HepG2 (cell line): ENCODE measurements around the gene MADD. TPM values are rescaled to one million over a fixed set of nuclear protein-coding genes. Genes with fewer than 3 reads are reported as not detected.

Experiments used
- ATAC-seq: fragments of 200-7000 bp; cut with Tn5 transposase; 3 replicates; pipeline ENCODE4 v1.9.1; 2020; ENCODE audit warnings: mild to moderate bottlenecking, moderate library complexity
- BruUV-seq: library from RNA; stranded (reverse); fragments of 400-500 nt; replicated peaks from 2 replicates; lab custom pipeline; 2021; lab: Mats Ljungman, UMichigan
- CTCF ChIA-PET: fragments of 300-600 bp; formaldehyde crosslinking; extraction: SDS; loops from one replicate; lab custom pipeline; 2021; ENCODE audit warnings: low total read pairs, inconsistent platforms, low intra/inter-chr PET ratio; lab: Yijun Ruan, JAX
- POLR2A ChIA-PET: fragments of 350-600 bp; sonication (Branson Sonifier 250); formaldehyde crosslinking; loops from one replicate; lab custom pipeline; 2020; ENCODE audit warnings: antibody characterized with exemption, inconsistent platforms; lab: Yijun Ruan, JAX
- DNase-seq: peaks from one replicate; pipeline ENCODE4 v3.0.0-alpha.2; 2015; ENCODE audit warnings: low spot score
- FAIRE-seq: peaks from 3 replicates; lab custom pipeline; 2011; peaks lifted over from hg19 to GRCh38; lab: Jason Lieb, UNC
- H2AFZ ChIP-seq: one replicate; pipeline ENCODE4 v1.6.1; 2011; ENCODE audit warnings: low read length, inconsistent platforms
- H3K27ac ChIP-seq: fragments of 300-600 bp; 3 replicates; pipeline ENCODE4 v1.8.0; 2011; ENCODE audit warnings: mixed run types, mild to moderate bottlenecking, mixed read lengths, low read length, inconsistent platforms; ENCODE audit not compliant: insufficient read depth; ENCODE audit errors: extremely low read length
- H3K27me3 ChIP-seq, 2 experiments: fragments of 200-600 bp in 1 of 2; 2 replicates in 1 of 2; 3 replicates in 1 of 2; pipeline versions ENCODE4 v1.6.0 to v1.8.0; 2011; ENCODE audit warnings: low read length in 2 of 2, mild to moderate bottlenecking in 2 of 2, moderate library complexity in 2 of 2, inconsistent platforms in 1 of 2; ENCODE audit not compliant: insufficient read depth in 2 of 2, control insufficient read depth in 1 of 2
- H3K36me3 ChIP-seq, 2 experiments: fragments of 200-600 bp in 1 of 2; replicated peaks in 1 of 2; 2 replicates in 1 of 2; 3 replicates in 1 of 2; pipeline versions ENCODE4 v1.5.1 to v1.8.0; 2011; ENCODE audit warnings: low read length in 2 of 2, inconsistent platforms in 1 of 2; ENCODE audit not compliant: insufficient read depth in 2 of 2, control insufficient read depth in 1 of 2
- H3K4me1 ChIP-seq: 2 replicates; pipeline ENCODE4 v1.5.1; 2012; ENCODE audit warnings: low read length, inconsistent platforms; ENCODE audit not compliant: insufficient read depth
- H3K4me2 ChIP-seq: 2 replicates; pipeline ENCODE4 v1.6.0; 2011; ENCODE audit warnings: low read depth, low read length, inconsistent platforms
- H3K4me3 ChIP-seq, 3 experiments: fragments of 200-600 bp in 1 of 3; sonication (generic), shearing (Covaris generic) in 1 of 3; replicated peaks in 1 of 3; 2 replicates each; pipeline ENCODE4 v1.5.1; 2011 to 2016; ENCODE audit warnings: low read length in 3 of 3, inconsistent platforms in 2 of 3, low read depth in 2 of 3, mild to moderate bottlenecking in 2 of 3, control low read depth in 1 of 3, mixed read lengths in 1 of 3; ENCODE audit not compliant: insufficient read depth in 1 of 3
- H3K79me2 ChIP-seq: one replicate; pipeline ENCODE4 v1.6.1; 2011; ENCODE audit warnings: low read length, inconsistent platforms; ENCODE audit not compliant: insufficient read depth
- H3K9ac ChIP-seq: 2 replicates; pipeline ENCODE4 v1.6.0; 2011; ENCODE audit warnings: mild to moderate bottlenecking, low read depth, low read length, inconsistent platforms; ENCODE audit not compliant: insufficient read depth
- H3K9me3 ChIP-seq: 2 replicates; pipeline ENCODE4 v1.5.1; 2012; ENCODE audit warnings: mild to moderate bottlenecking, low read length
- H4K20me1 ChIP-seq: 2 replicates; pipeline ENCODE4 v1.6.0; 2011; ENCODE audit warnings: inconsistent platforms, mild to moderate bottlenecking, low read length, moderate library complexity; ENCODE audit not compliant: insufficient read depth
- CHD2 ChIP-seq: IDR thresholded peaks from 2 replicates; pipeline ENCODE4 v1.6.1; 2011; ENCODE audit warnings: low read depth, low read length, improper control_type of control experiment
- CREB1 ChIP-seq, 2 experiments: fragments of 450-650 bp in 1 of 2; IDR thresholded peaks; 2 replicates each; pipeline ENCODE4 v1.6.1; 2016 to 2017; ENCODE audit warnings: control low read depth in 1 of 2, mild to moderate bottlenecking in 1 of 2, missing compliant biosample characterization in 1 of 2, missing genetic modification characterization in 1 of 2
- GATA4 ChIP-seq: sonication (generic); IDR thresholded peaks from 2 replicates; pipeline ENCODE4 v1.6.1; 2016; ENCODE audit warnings: antibody characterized with exemption, low read depth, borderline replicate concordance
- SAP130 ChIP-seq: IDR thresholded peaks from 2 replicates; pipeline ENCODE4 v1.6.1; 2016; ENCODE audit warnings: low read depth
- ZNF720 ChIP-seq: sonication (generic); formaldehyde crosslinking; IDR thresholded peaks from 2 replicates; pipeline ENCODE4 v1.4.0; 2020; ENCODE audit warnings: missing genetic modification reagents
- ZZZ3 ChIP-seq: sonication (generic); formaldehyde crosslinking; IDR thresholded peaks from 2 replicates; pipeline ENCODE4 v1.4.0; 2020; ENCODE audit warnings: missing genetic modification reagents, mild to moderate bottlenecking, borderline replicate concordance
- WGBS: methylation state at CpG from one replicate; pipeline ENCODE4 v1.1.6; 2017; ENCODE audit warnings: low lambda C conversion rate; 5-methylcytosine and 5-hydroxymethylcytosine counted together
- in situ Hi-C: cut with HindIII; loops from 2 replicates; pipeline ENCODE4 v1.10.0; 2017; ENCODE audit warnings: low pct_unique_long_range_greater_than_20kb; ENCODE audit not compliant: extremely low pct_ligation_motif_present
- intact Hi-C: fragments of 100-400 bp; cut with micrococcal nuclease; formaldehyde crosslinking; loops from one replicate; pipeline ENCODE4 v1.10.0; 2022; ENCODE audit not compliant: unreplicated experiment
- polyA plus RNA-seq, 8 experiments: library from polyadenylated mRNA; depleted of rRNA in 3 of 8; stranded (reverse) in 7 of 8; unstranded in 1 of 8; fragments of >200 nt; fragmentation: Illumina TruSeq in 4 of 8; extraction: Trizol in 4 of 8; gene quantifications; 2 replicates each; pipeline versions ENCODE4 v1.2.1 to v1.2.3, GENCODE V29; 2011 to 2016; ENCODE audit warnings: low read depth in 4 of 8, missing spikeins in 1 of 8, mixed read lengths in 1 of 8; ENCODE audit not compliant: insufficient read depth in 1 of 8
- total RNA-seq, 5 experiments: library from RNA; depleted of rRNA; stranded (reverse); fragments of >200 nt; fragmentation: Illumina TruSeq; extraction: Trizol; gene quantifications; 2 replicates each; pipeline ENCODE4 v1.2.3, GENCODE V29; 2016; ENCODE audit warnings: low read depth in 1 of 5
- TF ChIP-seq, protein P1 (sequence below): sonication (generic); formaldehyde crosslinking; IDR thresholded peaks from 2 replicates; pipeline ENCODE4 v1.4.0; 2020; ENCODE audit warnings: low read depth, missing genetic modification reagents

Gene MADD
- total and polyA plus RNA-seq, 2 of the 13 experiments (the other 11 are each of a cell fraction or from before 2014, with no cell fraction given): 18.0 to 29.2 TPM

DNA sequence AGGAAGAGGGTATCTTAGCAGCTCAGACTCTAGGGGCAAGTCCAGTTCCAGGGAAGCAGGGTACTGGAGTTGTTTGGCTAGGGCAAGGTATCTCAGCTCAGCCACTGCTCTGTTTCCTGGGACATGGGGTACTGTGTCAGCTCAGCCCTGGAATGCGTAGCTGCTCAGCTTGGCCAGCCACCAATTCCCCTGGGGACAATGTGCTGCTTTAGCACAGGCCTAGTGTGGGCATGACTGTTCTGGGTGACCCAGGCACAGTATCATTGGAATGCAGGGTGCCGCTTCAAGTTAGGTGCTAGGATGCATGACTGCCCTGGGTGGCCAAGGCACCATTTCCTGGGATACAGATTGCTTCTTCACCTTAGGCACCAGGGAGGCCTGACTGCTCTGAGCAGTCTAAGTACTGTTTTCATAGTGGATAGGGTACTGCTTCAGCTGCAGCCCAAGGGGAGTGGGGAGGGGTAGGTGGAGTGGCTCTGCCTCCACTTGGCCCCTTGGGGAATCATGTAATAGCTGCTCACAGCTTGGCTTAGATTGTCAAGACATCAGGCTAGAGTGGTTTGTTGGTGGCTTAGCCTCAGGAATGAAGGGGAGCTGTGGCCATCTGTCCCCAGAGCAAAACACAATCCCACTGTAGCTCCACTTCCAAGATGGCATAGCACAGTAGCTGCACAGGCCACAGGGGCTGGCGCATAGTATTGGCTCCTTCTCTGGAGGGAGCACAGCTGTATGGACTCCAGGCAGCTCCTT, 36.0 kb downstream of the MADD start:
- ATAC-seq (no peak), DNase-seq (no peak), FAIRE-seq (no peak)
- TF ChIP-seq ZNF720 (CRISPR knock-in tag): no peak
- Histone ChIP-seq H3K4me1 (no peaks in the 10 kb centered on the region), H3K4me2 (no peak overlapping the region), H3K79me2 (no peaks in the 10 kb centered on the region), H3K27ac (no peak overlapping the region), H3K9ac (no peak overlapping the region), H3K27me3 (no peaks in the 10 kb centered on the region), H3K36me3 (peaks cover 23 to 71% of the 10 kb centered on the region in 2 experiments), H3K9me3 (peaks cover 5% of the 10 kb centered on the region), H2AFZ (no peak overlapping the region), H4K20me1 (no peaks in the 10 kb centered on the region), H3K4me3 (no peak overlapping the region)
- CTCF ChIA-PET: no interaction called here
- 100% methylated on average over 2 of the region's 3 CpGs for WGBS
- intact Hi-C loops (no loop called here), in situ Hi-C loops (no loop called here)
- POLR2A ChIA-PET: no interaction called here
- no TSS peak for BruUV-seq

DNA sequence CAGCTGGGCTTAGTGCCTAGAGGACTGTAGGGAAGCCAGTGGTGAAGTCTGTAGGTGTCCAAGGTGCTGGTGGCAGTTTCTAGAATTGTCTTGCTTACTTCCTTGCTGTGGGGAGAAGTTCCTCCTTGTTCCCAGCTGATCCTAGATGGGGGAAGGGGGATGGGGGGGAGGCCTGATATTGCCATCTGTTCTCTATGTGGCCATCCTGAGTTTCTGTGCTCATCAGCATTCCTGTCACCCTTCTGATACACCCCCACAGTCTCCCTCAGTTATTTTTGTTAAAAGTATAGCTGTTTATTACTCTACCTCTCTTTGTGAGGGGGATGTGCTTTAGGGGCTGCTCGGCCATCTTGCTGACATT, 36.5 kb downstream of the MADD start:
- Histone ChIP-seq H3K4me2 (no peak overlapping the region), H3K79me2 (no peaks in the 10 kb centered on the region), H3K27me3 (no peaks in the 10 kb centered on the region), H3K4me1 (no peaks in the 10 kb centered on the region), H3K36me3 (peaks cover 28 to 75% of the 10 kb centered on the region in 2 experiments), H3K4me3 (no peak overlapping the region), H2AFZ (no peak overlapping the region), H3K27ac (no peak overlapping the region), H3K9ac (no peak overlapping the region), H3K9me3 (peaks cover 5% of the 10 kb centered on the region), H4K20me1 (no peaks in the 10 kb centered on the region)
- intact Hi-C loops (no loop called here), in situ Hi-C loops (no loop called here)
- 88% methylated on average over 1 of the region's 1 CpG for WGBS
- ATAC-seq: no peak
- ChIA-PET CTCF (no interaction called here), POLR2A (no interaction called here)
- DNase-seq: no peak
- TF ChIP-seq GATA4 (no peak), CHD2 (no peak), ZZZ3 (CRISPR knock-in tag) (no peak), SAP130 (CRISPR knock-in tag) (no peak), CREB1 (IDR thresholded peaks at IDR 0.05) (no peak), CREB1 (CRISPR knock-in tag; IDR thresholded peaks at IDR 0.05) (no peak)
- TF ChIP-seq, protein P1, sequence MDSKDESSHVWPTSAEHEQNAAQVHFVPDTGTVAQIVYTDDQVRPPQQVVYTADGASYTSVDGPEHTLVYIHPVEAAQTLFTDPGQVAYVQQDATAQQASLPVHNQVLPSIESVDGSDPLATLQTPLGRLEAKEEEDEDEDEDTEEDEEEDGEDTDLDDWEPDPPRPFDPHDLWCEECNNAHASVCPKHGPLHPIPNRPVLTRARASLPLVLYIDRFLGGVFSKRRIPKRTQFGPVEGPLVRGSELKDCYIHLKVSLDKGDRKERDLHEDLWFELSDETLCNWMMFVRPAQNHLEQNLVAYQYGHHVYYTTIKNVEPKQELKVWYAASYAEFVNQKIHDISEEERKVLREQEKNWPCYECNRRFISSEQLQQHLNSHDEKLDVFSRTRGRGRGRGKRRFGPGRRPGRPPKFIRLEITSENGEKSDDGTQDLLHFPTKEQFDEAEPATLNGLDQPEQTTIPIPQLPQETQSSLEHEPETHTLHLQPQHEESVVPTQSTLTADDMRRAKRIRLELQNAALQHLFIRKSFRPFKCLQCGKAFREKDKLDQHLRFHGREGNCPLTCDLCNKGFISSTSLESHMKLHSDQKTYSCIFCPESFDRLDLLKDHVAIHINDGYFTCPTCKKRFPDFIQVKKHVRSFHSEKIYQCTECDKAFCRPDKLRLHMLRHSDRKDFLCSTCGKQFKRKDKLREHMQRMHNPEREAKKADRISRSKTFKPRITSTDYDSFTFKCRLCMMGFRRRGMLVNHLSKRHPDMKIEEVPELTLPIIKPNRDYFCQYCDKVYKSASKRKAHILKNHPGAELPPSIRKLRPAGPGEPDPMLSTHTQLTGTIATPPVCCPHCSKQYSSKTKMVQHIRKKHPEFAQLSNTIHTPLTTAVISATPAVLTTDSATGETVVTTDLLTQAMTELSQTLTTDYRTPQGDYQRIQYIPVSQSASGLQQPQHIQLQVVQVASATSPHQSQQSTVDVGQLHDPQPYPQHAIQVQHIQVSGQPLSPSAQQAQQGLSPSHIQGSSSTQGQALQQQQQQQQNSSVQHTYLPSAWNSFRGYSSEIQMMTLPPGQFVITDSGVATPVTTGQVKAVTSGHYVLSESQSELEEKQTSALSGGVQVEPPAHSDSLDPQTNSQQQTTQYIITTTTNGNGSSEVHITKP (CRISPR knock-in tag): no peak
- FAIRE-seq: no peak
- no TSS peak for BruUV-seq
